ENCODE data around the gene GALNT18. TPM values are rescaled to one million over a fixed set of nuclear protein-coding genes. Genes with fewer than 3 reads are reported as not detected.

GALNT18 gene
- total RNA-seq, 1 experiment from 2014 or later, result 1.7 TPM

DNA sequence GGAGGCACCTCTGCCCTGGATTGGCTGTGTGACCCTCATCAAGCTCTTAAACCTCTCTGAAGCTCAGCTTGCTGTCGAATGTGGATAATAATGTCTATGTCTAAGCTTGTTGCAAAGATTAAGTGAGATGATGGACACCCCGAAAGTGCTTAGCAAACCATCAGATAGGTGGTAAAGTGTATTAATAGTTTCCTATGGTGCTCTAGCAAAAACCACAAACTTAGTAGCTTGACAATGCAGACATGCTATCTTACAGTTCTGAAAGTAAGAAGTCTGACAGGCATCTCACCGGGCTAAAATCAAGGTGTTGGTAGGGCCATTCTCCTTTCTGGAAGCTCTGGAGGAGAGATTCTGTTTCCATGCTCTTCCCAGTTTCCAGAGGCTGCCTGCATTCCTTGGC is 162.2 kb downstream of the GALNT18 start:
- no peak overlapping the region for H4K5ac ChIP-seq (ENCODE audit: insufficient read length, low read depth, low read length)
- no peaks in the 10 kb centered on the region for H3K9me3 ChIP-seq (ENCODE audit: control insufficient read depth, low read depth, low read length)
- H3K56ac ChIP-seq (ENCODE audit: insufficient read length, low read depth, low read length), result no peak overlapping the region
- H3K79me2 ChIP-seq (ENCODE audit: insufficient read depth, low read length), result no peaks in the 10 kb centered on the region
- no peak overlapping the region for H2BK15ac ChIP-seq (ENCODE audit: low read depth, low read length)
- no peak for DNase-seq
- no peak overlapping the region for H2BK20ac ChIP-seq (ENCODE audit: low read depth, low read length, poor library complexity, severe bottlenecking)
- H2BK5ac ChIP-seq (ENCODE audit: insufficient read length, low read length), result no peak overlapping the region
- H3K4me1 ChIP-seq (ENCODE audit: insufficient read depth, low read length), result no peaks in the 10 kb centered on the region
- no peak overlapping the region for H2AK5ac ChIP-seq (ENCODE audit: insufficient read length, low read length)
- H3K23me2 ChIP-seq (ENCODE audit: insufficient read length, low read depth, low read length, poor library complexity, severe bottlenecking), result no peaks in the 10 kb centered on the region
- no peak overlapping the region for H2BK12ac ChIP-seq (ENCODE audit: insufficient read length, low read depth, low read length)
- H4K8ac ChIP-seq (replicated peaks; ENCODE audit: insufficient read length, low read depth, low read length), result no peak overlapping the region
- no peak overlapping the region for H3K23ac ChIP-seq (ENCODE audit: insufficient read length, low read depth, low read length)
- no peaks in the 10 kb centered on the region for H3K79me1 ChIP-seq (ENCODE audit: insufficient read depth, low read depth, low read length, poor library complexity, severe bottlenecking)
- Mint-ChIP-seq H3K9me3 (peaks cover 0 to 6% of the 10 kb centered on the region in 2 experiments; a peak in 1 of 5 replicates), H3K27me3 (ENCODE audit: low read depth) (peaks cover 2% of the 10 kb centered on the region; the same call in 1 of the 2 replicates), H3K4me1 (peaks cover 13 to 22% of the 10 kb centered on the region in 2 experiments), H3K4me3 (no peak overlapping the region), H3K36me3 (ENCODE audit: insufficient read depth in 1 of 3, low read depth in 3 of 3) (no peaks in the 10 kb centered on the region), H3K27ac (no peak overlapping the region)
- H3T11ph ChIP-seq (ENCODE audit: low read length), result no peak overlapping the region
- no peak overlapping the region for H3K4ac ChIP-seq (ENCODE audit: low read depth, low read length)
- no peak overlapping the region for H2AFZ ChIP-seq (ENCODE audit: low read length)
- no CpG with 5 or more reads among the region's 3 CpGs for WGBS (ENCODE audit: extremely low coverage, insufficient read length, low lambda C conversion rate)
- H3K14ac ChIP-seq (ENCODE audit: insufficient read depth, low read length), result no peak overlapping the region
- H2BK120ac ChIP-seq (ENCODE audit: low read depth, low read length, poor library complexity, severe bottlenecking), result no peak overlapping the region
- no peak overlapping the region for H3K9ac ChIP-seq (ENCODE audit: extremely low read depth, insufficient read length, low read length)
- H3K4me2 ChIP-seq (ENCODE audit: insufficient read depth, insufficient read length, low read length), result no peak overlapping the region
- no peaks in the 10 kb centered on the region for H3K27me3 ChIP-seq (ENCODE audit: insufficient read depth, low read length)
- H4K91ac ChIP-seq (ENCODE audit: insufficient read length, low read depth, low read length), result no peak overlapping the region
- no peaks in the 10 kb centered on the region for H4K20me1 ChIP-seq (ENCODE audit: control insufficient read depth, insufficient read depth, insufficient read length)
- TF ChIP-seq, protein P1, sequence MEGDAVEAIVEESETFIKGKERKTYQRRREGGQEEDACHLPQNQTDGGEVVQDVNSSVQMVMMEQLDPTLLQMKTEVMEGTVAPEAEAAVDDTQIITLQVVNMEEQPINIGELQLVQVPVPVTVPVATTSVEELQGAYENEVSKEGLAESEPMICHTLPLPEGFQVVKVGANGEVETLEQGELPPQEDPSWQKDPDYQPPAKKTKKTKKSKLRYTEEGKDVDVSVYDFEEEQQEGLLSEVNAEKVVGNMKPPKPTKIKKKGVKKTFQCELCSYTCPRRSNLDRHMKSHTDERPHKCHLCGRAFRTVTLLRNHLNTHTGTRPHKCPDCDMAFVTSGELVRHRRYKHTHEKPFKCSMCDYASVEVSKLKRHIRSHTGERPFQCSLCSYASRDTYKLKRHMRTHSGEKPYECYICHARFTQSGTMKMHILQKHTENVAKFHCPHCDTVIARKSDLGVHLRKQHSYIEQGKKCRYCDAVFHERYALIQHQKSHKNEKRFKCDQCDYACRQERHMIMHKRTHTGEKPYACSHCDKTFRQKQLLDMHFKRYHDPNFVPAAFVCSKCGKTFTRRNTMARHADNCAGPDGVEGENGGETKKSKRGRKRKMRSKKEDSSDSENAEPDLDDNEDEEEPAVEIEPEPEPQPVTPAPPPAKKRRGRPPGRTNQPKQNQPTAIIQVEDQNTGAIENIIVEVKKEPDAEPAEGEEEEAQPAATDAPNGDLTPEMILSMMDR (conservative IDR thresholded peaks at IDR 0.05), result no peak
- no peak overlapping the region for H3K27ac ChIP-seq (ENCODE audit: insufficient read length, low read depth, low read length)
- H3K18ac ChIP-seq (ENCODE audit: insufficient read length, low read depth, low read length), result no peak overlapping the region
